GM18498 (cell line): ENCODE data around the gene PSMA5.
"Not testable (repeated sequence)": the region's sequence is repeated elsewhere in the genome, so short reads cannot be mapped to it uniquely, and the experiment has no call there.

Experiments used
- ATAC-seq: cut with Tn5 transposase; IDR thresholded peaks from one replicate; pipeline ENCODE4 v1.9.1; 2021; ENCODE audit warnings: mild to moderate bottlenecking, moderate library complexity; ENCODE audit not compliant: unreplicated experiment

The PSMA5 gene

DNA sequence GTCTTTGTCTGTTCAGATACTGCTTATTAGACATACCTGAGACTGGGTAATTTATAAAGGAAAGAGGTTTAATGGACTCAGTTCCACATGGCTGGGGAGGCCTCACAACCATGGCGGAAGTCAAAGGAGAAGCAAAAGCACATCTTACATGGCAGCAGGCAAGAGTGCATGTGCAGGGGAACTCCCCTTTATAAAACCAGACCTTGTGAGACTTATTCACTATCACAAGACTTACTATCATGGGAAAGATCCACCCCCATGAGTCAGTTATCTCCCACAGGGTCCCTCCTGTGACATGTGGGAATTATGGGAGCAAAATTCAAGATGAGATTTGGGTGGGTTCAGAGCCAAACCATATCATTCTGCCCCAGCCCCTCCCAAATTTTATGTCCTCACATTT, 7.1 kb upstream of the PSMA5 start:
- no peak for ATAC-seq

DNA sequence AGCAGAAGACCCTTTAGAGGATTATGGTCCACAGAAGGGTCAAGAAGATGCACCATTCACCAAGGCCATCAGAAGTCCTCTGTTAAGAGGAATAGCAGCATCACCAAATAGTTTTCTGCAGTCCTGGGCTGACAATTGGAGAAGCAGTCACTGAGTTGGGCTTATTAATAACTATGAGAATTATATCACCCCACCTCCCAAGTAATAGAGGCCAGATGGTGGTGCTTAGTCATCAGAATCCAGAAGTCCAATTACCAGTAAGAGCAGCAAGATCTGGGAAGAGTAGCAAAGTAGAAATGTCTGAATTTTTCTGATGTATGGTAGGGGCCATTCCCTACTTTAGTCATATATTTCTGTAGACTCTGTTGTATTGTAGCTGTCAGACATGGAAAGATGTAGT, 6.1 kb upstream of the PSMA5 start:
- no peak for ATAC-seq

DNA sequence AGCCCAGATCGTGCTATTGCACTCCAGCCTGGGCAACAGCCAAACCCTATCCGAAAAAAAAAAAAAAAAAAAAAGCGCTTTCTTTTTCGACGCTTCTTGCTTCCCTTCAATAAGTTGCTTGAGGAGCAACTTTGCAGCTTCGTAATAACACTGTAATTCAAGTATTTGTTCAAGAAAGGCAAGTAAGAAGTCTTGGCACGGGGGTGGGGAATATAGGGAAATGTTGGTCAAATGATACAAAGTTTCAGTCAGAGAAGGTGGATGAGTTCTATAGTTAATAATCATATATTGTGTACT, 871 bp upstream of the PSMA5 start:
- ATAC-seq, result no peak

DNA sequence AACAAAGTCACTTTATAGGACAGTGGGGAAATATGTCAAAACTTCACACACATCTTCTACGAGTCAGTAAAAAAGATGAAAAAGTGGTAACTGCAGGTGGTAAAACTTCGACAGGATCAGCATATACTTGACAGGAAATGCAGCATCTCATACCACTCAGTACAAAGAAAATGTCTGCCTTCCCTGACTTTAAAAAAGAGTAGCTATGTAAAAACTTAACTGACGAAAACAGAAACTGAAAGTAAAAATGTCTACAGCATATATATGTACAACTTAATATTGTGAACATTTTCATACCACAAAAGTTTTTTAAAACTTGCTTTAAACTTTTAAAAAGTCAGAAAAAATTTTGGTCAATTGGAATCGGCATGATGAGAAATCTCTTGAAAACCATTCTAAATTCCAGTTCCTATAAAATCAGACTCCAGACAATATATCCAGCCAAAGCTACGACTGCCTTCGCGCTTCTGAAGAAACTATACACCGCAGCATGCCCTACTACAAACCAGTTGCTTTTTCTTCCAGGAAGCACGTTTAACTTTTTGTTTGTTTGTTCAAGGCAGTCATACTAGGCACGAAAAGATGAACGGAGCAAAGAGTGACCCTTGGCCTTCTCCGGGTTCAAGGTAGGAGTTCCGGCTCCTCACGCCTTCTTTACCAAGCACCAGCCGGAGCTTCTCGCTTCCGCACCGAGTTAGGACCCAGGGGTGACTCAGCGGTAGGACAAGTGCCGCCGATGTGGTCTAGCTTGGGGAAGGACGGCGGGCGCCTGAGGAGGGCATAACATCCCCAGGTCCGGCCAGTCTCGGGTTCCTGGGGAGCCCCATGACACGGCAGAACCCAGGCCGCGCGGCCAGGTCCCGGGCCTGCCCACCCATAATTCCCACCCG, 612 bp downstream of the PSMA5 start:
- peak; percentile 30 for ATAC-seq

DNA sequence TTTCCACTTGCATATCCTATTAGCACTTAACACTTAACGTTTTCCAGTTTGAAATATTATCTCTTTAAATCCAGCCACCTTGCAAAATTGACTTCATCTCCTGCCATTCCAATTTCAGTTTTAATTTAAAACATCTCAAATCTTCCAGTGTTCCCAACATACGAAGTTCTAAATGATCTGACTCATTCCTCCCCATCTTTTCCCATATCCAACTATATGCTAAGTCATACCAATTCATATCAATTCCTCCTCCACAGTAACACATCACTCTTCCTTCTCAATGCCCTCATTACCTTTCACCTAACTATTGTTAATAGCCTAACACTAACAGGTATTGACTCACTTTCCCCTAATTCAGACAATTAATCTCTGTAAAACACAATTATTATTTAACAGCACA, 2.8 kb downstream of the PSMA5 start:
- ATAC-seq, result no peak

DNA sequence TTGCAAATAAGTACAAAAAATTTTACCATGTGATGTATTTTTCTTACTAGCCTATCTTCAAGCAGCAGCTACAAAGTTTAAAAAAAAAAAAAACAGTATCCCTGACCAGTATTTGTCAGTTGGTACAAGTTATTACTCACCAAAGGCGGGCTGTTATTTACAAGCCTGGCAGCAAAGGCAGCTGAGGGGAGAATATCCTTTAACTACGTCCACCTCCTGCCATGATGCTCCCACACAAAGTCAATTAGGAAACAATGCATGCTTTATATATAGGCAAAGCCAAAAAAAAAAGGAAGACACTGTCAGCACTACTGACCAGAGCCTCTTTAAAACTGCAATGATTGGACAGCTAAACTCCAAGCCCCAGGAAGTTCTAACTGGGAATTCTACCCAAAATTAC, 13.7 kb downstream of the PSMA5 start:
- no peak for ATAC-seq

DNA sequence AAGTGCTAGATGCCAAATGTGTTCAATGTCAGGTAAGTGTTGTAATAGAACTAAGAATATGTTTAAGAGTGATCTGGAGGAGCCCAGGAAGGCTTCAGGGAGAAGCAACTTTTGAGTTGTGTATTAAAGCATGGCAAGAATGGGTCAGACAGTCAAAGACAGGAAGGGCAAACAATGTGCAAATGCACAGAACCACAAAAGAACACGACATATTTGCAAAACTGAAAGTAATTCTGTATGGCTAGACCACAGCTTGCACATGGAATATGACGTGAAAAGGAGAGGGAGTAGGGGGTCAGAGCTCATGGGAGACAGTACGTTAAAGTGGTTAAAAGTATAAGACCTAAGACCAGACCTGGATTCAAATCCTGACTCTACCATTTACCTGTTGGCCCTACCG, 21.4 kb downstream of the PSMA5 start:
- ATAC-seq, result no peak

DNA sequence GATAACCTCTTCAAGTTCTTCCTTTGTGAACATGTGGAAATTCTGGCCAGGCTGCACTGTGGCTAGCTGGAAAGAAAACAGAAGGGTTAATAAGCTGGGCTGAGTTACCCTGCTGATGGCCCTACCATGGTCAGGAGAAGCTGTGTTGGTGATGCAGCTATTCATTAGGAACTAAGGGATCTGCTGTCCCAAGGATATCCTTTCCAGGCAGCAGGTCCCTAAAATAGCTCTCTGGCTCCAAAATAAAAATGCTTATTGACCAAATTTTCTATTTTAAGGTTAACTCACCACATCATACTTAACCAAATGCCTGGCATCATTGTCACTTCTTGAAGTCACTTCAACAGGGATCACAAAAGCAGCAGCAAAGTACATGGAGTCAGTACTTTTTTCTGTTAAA, 24.2 kb downstream of the PSMA5 start:
- ATAC-seq, result no peak

DNA sequence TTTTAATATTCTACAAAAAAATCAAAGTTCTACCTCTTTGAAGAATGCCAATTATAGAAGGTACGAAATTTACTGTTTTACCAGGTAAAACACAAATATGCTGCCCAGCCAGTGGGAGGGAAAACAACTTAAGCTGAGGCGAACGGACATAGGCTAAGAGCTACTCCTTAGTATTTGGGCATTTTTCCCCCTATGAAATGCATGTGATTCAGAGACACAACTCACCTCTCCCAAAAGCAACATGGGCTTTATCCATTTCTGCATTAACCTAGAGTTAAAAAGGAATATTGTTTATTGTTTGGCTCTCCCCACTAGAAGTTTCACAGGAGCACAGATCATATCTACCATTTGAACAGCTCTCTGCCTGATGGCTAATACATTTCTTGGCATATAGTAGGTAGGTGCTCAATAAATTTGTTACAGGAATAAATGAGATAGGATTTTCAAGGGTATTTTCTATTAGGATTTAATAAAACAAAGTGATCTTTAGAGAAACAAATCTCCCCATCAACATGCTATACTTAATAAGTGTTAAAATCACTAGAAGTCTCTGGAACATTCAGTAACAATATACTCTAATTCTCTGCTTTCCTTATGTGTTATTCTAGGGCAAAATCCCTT, 26.1 kb downstream of the PSMA5 start:
- ATAC-seq, result no peak

DNA sequence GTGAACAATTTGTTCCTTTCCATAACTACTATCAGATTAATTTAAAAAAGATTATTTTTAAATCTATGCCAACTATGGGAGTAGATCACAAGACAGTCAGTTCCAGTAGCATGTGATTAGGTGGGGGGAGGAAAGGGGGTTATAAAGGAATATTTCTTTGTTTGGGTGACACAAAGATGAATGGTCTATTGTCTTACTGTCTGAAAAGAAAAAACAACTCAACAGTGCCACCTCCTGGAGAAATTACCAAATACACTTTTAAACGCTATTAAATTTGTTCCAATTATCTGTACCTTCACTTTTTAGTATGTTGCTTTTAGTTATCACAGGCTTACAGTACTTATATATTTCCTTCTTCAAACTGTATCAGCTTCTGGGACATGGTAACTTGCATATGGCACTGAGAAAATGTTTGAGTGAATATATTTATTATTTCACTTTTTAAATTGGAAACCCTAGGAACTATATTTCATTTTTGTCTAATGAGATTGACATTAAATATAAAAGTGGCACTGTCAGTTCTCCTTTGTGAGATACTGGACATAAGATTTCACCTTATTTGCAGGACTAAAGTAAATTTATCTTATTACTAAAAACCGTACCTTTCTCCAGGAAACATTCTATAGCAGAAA, 26.8 kb downstream of the PSMA5 start:
- no peak for ATAC-seq

DNA sequence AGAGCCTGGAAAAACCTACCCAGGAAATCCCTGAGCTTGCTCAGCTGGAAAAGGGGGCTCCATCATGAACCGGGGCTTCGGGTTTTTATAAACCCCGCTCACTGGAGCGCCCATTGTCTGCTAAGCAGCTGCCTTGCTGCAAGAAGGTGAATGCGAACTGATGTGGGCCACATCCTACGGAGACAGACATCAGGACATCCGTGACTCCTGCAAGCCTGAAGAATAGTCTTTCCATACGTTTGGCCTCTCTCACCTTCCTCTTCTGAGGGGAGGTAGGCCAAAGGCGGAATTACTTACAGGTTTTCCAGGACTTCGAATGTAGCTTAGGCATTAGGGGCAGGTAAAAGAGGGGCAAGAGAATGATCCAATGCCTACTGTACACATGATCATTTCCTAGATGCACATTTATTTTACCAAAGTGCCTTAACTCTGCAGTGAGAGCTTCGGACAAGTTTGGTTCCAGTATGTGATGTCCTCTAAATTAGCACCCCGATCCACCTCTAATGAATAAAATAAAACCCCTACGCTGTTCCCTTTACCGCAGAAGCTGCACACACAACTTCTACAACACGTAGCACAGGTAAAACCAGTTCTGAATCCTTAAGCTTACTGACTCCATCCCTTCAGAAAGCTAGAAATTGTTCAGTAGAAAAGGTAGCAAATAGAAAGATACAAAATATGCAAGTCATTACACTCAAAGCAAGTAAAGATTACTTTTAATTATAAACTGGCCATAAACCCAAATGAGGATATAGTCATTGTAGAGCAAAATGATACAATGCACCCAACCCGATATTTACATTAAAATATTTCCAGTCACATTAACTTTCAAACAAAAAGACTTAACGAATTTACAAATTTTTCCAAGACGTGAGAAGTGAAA, 27.7 kb downstream of the PSMA5 start:
- no peak for ATAC-seq

DNA sequence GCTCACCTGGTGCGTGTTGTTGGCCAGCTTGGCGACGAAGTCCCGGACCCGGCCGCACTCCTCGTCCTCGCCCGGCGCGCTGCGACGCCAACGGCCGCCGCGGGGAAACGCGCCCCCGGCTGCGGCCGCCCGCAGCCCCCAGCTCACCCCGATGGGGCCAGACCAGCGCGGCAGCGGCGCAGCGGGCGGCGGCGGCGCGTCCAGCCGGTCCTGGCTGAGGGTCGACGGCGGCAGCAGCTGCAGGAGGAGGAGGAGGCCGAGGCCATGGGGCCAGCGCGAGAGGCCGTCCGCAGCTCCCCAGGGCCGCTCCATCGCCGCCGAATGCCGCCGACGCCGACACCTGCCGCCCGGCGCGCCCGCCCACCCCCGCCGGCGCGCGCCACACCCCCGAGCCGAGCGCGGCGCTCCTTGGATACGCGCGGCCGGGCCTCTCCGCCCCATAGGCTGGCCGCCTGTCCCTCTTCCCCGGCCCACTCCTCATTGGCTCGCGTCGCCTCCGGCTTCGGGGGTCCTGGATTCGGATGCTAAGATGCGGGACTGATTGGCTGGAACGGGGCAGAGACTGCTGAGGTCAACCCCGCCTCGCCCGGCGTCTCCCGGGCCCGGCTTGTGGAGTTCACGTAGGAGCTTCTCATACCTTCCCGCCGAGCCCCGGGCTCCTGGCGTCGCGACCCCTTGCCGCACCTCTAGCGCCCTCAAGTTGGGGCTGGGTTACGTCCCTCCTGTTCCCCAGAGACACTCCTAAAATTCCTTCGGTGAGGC, 28.5 kb downstream of the PSMA5 start, which contains the start of gene SORT1:
Gene SORT1, minus strand, starts transcription at position 338 of the 762 bp plus-strand sequence. Its CDS starts 26 bp downstream, at position 312.
- ATAC-seq, result peak; percentile 90

DNA sequence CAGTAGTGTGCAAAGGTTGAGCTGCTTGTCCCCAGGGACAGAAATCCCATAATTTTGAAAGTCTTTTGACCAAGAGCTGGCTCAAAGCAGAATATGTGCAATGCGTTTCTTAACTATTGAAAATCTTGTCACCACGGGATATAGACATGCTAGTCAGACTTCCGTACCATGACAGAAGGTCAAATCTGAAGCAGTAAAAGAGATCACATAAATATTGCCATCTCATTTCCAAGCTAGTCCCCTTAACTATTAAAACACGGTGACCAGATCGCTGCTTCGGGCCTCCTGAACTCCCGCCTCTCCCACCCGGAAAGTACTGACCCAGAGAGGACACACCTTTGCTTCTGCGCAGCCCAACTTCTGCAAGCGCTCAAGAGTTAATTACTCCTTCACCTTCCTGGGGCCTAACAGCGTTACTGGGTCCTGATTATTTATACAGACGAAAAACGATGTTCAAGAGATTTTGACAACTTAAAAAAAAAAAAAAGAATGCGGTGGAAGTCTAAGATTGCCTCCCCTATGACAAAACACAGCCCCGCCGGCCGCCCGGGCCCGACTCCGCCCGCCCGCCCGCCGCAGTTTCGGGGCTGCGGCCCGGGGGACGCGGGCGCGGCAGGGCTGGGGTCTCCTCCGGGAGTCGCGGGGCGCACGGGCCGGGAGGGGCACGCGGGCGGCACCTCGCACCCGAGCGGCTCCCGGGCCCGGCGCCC, 29.2 kb downstream of the PSMA5 start:
- no peak for ATAC-seq

DNA sequence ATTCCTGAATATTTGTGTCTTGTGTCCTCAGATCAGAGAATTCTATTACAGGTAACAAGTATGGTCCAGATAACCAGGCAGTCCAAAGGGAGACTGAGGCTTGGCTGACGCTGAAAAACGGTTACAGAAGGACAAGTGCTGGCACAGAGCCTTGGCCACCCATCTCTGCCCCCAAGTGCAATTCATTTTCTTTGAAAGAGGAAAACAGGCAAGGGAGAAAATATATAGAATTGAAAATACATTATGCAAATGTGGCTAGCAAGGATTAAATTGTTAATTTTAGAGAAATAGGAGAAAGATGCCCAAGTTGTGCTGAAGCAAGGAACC, 29.8 kb downstream of the PSMA5 start:
- ATAC-seq, result no peak

DNA sequence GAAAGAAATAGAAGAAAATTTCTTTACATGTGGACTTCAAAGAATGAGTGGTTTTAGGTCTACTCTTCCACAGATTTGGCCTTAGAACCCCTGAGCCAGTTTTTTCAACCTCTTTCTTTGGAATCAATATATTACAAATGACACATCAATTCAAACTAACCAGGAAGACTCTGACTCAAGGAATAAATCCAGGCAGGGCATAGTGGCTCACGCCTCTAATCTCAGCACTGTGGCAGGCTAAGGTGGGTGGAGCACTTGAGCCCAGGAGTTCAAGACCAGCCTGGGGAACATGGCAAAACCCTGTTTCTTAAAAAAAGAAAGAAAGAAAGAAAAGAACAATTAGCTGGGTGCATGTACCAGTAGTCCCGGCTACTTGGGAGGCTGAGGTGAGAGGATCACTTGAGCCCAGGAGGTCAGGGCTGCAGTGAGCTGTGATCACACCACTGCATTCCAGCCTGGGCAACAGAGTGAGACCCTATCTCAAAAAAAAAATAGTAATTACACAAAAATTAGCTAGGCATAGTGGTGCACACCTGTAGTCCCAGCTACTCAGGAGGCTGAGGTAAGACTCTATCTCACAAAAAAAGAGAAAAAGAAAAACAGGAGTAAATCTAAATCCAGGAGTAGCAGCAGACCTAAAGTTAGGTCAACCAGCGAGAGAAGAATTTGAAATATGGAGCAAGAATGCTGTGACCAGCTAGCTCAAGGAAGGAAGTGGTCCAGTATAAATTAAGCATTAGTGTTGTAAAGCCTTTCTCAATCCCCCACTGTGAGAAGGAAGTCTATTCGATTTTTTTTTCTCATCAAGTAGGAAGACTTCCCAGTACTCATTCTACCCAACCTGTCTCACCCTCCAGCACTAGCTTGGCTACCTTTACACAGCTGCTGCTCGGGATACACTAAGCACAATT, 30.4 kb downstream of the PSMA5 start:
- ATAC-seq, result no peak

DNA sequence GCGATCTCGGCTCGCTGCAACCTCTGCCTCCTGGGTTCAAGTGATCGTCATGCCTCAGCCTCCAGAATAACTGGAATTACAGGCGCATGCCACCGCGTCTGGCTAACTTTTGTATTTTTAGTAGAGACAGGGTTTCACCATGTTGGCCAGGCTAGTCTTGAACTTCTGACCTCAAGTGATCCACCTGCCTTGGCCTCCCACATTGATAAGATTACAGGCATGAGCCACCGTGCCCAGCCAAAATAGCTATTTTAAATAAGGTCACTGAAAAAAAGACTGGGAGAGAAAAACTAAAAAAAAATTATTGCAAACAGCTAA, 31.0 kb downstream of the PSMA5 start:
- ATAC-seq, result not testable (repeated sequence)

DNA sequence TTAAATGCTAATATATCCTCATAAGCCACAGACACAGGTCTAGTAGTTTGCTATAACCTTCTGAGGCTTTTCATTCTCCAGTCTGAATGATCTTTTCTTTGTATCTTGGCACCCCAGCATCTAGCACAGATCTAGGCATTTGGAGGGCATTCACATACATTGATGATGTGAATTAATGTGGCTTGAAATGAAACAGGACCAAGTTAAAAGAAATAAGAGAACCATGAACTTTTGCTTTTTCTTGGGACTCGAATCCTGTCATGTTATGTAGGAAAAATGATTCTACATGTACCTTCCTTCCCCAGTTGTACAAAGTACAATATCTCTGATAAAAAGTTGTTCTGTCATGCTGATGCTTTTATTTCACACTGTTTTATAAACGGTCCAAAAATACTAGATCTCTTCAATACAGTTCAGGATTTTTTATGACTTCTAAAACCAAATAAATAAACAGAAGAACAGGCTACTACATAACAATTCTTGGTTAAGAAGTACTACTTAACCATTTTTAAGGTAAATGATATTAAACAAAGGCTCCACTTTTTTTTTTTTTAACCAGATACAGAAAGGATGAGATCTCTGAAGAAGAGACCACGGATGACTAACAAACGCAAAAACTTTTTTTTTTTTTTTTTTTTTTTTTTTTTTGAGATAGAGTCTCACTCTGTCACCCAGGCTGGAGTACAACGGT, 31.5 kb downstream of the PSMA5 start:
- ATAC-seq, result no peak

DNA sequence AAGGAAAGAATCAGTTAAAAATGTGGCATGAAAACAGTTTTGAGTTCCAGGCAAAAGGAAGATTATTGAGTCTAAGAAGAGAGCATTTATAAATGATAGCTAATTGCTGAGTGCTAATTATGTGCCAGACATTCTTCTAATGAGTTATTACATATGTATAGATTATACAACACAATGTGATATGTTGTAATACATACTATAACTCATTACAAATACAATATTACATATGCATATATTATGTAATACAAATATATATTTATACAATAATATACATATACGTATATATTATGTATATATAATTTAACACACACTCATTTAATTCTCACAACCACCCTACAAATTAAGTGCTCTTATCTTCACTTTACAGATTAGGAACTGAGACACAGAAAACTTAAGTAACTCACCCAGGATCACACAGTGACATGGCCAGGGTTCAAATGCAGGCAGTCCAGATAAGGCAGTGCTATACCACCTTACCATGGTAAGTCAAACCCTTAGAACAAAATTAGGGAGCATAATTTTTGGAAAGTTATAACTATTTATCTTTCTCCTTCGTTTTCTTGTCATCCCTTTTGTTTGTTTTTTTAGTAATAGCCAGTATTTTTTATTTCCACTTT, 32.5 kb downstream of the PSMA5 start:
- no peak for ATAC-seq
